Activated CD4-positive, alpha-beta T cell treated with anti-CD3 and anti-CD28 coated beads, Interleukin-2, amount 50 U/mL, for 24 hours (primary cell): Measurements from ENCODE around the gene RGS10.

ENCODE experiments used
- DNase-seq, 2 donors: peaks; one replicate each; pipeline ENCODE4 v3.0.0-alpha.2; 2020; ENCODE audit warnings: low read depth in 1 of 2, low spot score in 1 of 2

RGS10 gene

DNA sequence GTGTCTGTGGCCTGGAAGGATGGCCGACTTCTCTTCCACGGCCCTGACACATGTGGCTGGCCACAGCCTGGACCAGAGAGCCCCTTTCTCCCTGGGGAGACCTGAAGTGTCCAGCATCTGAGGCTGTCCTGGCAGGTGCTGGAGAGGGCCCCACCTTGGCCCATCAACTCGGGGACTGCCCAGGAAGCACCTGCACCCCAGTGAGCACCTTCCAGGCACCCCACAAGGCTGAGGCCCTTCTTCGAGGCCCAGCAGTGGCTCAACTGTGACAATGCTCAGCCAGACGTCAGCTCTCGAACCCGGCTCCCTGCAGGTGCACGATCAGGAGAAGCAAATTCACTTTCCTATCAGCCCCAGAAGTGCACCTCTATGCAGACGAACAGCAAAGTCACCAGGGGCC, 24.3 kb downstream of the RGS10 start:
- DNase-seq, result no peak

DNA sequence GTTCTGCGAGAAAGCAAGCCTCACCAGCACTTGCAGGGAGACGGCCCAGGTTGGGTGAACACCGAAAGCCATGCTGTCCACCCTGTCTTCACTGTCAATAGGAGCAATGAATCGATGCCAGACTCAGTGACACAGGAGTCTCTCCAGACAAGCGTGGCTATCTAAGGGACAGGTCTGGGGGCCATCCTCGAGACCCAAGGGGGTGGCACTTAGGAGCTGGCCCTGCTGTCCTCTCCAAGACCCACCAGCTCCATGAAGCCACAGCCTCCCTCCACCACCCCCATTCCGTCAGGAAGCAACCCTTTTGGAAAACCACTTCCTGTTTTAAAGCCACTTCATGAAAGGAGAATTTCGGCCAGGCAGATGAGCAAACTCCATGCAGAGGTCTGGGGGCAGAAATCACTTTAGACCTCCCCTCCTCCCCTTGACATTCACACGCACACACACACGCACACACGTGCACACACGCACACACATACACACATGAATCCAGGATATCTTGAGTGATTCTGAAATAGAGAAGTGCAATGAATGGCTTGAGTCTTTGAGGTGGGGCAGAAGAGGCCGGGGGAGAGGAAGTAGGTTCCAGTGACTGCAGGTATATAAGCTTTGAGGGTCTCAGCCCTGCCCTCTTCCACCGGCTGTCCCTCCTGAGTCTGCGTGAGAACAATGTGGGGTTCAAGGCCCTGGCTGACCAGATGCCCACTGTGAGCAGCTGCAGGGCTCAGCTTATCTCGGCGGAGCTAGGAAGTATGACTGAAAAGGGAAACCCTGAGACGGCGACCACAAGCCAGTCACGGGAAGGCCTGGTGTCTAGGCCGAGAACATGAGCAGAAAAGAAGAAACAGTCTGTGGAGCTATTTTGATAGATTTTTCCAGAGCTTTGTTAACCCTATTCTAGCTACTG, 25.0 kb downstream of the RGS10 start:
- DNase-seq, result peak in 1 of 2 donors; percentile 58

DNA sequence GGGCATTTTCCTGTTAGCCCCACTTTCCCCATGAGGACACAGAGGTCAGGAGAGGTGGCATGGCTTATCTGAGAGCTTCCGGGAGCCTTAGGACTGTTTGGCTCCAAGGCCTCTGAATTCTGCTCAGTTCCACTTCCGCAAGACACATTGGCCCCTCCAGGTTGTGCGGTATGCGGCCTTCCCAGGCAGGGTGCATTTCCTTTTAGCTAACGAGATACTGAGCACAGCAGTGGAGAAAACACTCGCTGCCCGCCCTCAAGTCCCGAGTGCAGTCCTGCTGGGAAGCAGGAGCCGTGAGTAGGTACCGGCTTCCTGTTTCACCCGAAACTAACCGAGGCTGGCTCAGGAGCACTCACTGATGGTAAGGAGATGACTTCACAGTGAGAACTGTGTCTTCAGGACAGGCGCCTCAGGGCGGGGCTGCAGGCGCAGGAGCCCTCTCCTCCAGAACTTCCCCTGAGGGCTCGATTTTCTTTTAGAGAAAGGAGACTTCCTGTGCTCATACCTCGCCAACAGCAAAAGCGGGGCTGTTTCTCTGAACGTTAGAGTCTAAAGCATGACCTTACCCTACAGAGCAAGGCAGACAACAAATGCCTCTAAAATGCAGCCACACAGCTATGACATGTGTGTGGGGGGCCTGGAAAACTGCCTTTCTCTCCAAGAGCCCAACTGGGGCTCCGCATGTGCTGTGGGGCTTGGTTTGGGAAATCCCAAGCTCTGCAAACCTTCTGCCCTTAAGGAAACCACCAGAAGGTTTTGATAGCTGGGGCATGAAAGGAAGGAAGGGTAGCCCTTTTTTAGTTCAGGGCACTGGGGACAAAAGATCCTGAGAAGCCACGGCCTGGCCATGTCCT, 25.9 kb downstream of the RGS10 start:
- DNase-seq, result peak in 1 of 2 donors; percentile 71

DNA sequence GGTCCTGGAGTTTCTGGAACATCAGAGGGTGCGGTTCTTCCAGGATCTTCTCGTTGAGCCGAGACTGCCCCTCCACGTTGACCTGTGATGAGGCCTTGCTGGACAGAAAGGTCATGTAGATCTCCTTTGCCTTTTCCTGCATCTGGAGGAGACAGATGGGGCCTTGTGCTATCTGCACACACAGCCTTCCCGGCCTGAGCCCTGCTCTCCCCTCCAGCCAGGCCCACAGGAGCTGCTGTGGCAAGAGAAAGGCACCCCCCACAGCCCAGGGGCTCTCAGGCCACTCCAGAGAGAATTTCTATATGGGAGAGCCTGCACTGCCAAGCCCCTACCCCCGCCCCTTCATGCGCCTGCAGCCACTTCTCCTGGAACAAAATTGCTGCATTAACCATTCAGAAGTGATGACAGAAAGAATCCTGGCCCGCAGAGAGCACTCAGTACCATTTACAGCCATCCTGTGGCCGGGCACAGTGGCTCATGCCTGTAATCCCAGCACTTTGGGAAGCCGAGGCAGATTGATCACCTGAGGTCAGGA, 26.9 kb downstream of the RGS10 start:
- DNase-seq, result no peak

DNA sequence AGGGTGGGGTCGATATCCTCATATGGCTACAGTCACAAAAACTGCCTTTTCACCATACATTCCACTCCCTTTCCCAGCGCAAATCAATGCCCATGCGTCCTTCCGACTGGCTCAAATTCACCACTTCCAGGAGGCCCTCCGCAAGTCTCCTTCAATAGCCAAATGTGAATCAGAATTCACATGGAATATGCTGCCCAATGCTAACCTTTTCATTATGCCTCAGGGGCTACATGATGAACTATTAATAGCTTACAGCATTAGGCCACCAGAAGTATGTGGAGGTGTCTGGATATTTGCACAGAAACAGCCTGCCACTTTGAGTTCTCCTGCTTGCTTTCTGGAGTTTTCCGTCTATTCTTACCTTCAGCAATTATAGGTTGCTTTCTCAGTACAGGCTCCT, 27.7 kb downstream of the RGS10 start:
- no peak for DNase-seq

DNA sequence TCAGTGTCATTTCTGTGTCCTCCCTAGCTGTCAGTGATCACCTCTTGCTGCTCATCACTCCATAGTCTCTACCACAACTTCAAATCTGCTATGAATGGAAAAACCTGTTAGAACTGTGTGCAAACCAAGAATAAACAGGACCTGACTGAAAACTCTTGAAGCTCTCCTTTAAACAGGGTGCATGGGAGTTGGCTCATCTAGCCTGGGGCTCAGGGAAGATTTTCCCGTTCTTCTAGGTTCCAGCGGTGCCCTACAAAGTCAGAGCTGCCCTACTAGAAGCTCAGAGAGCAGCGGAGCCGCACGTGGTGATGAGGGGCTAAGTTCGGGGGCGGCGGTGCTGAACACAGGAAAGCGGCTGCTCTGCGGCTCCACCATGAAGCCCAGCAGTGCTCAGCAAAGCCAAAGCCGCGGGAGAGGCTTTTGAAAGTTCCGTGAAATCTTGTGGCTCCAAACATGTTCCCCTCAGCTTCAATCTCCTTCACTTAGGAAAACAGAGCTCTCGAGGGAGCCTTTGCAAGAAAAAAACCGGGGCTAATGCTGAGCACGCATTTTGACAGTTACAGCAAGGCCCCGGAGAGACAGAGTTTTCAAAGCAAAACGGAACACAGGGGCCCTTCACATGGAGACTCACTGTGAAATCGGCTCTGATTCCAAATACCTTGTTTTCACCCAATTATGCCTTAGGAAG, 30.5 kb downstream of the RGS10 start:
- DNase-seq, result no peak

DNA sequence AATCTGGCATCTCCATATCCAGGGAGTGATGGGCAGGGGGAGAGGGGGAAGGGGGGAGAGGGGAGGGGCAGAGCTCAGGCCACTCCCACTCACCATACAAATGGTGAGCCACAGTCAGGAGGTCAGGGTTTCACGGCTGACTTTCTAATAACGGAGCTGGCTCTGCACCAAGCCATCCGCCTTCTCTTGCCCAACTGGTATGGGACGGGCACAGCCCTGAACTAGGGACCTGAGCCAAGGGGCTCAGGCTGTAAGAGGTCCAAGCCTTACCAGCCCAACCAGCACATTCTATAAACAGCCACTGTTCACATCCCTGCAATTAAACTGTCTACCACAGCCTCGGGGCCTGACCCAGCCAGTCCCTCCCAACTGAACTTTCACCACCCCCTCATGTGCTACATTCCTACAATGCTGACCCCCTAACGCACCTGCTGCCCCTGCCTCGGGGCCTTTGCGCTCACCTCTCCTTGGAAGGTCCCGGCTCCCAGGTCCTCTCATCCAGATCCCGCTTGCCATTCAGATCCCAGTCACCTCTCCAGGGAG, 32.5 kb downstream of the RGS10 start:
- no peak for DNase-seq

DNA sequence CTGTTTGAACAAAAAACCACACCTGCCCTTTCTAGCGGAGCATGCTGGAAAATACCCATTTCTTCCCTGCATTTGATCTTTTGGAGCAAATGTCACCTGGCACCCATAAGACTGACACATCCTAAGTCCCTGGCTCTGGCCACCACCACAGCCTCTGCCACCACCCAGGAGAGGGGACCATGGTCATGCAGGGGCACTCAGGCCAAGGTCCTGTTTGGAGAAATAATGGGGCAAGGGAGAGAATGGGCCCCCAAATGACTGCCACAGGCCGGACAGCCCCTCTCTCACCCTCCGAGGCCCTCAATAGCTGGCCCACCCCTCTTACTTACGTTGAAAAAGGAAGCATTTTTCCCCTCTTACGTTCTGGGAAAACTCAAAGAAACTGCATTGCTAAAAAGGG, 35.4 kb downstream of the RGS10 start:
- no peak for DNase-seq

DNA sequence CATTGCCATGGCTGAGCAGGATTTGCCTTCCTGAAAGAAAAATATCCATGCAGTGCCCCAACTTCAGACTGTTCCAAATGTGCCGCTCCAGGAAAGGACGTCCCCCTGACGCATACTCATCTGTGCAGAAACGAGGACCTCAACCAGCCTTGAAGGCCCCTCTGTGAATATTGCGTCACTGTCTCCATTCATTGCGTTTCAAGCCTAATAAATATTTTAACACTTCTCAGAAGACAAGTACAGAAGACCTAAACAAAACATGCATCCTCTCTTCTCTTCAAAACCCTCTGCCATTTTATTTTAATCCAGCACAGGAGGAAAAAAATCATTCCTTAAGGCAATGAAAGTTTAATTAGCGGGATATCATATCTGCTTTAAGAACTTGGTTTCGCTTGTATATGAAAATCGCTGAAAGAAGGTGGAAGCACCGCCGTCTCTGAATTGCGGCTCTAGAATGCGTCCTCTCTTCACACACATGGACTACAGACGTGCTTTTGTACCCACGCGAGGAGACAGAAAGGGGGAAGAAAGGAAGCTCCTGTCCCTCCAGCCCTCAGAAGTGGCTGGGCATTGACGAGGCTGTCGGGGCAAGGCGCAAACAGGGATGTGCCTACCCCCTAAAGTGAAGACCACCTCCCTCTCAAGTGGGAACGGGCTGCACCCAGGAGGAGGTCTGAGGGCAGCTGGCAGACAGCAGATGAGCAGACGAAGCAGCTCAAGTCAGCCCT, 36.8 kb downstream of the RGS10 start:
- DNase-seq, result no peak

DNA sequence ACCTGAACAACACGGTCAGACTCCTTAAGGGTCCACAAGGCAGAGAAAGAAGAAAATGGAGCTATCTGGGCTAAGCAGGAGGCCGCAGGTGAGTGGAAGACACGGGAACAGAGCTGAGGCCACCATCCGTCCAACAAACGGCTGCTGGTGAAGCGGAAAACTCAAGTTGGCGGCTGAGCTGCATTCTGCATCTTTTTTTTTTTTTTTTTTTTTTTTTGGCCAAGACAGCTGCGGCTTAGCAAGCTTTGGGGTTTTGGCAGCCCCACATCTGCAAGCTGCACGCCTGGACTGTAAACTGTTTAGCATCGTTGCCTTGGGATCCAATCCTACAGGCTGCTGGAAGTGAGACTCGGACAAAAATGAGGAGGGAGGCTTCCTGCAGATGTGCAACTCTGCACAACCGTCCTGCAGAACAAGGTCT, 37.4 kb downstream of the RGS10 start:
- DNase-seq, result no peak

DNA sequence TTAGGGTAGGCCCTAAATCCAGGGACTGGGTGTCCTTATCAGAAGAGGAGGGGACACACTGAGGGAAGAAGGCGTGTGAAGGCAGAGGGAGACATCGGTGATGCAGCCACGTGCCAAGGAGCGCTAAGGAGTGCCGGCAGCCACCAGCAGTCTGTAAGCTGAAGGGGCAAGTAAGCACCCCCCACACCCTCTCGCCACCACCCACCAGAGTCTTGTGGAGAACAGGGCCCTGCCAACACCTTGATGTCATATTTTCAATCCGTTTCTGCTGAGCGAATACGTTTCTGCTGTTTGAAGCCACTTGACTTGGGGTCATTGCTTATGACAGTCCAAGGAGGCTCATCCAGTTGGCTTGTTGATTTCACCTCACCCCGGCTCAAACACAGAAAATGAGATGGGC, 37.9 kb downstream of the RGS10 start:
- DNase-seq, result no peak

DNA sequence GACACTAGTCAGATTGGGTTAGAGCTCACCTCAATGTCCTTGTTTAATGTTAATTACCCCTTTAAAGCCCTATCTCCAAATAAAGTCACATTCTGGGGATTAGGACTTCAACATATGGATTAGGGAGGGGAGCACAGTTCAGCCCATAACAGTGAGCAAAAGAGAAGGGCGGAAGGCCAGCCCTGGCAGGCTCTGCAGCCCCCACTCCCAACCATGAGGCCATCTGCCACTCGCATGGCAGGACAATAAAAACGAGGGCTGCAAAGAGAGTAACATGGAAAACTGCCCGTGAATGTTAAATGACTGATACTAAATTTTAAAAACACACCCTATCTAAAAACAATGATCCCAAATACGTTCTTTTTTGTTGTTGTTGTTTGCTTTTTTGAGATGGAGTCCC, 38.7 kb downstream of the RGS10 start:
- no peak for DNase-seq

DNA sequence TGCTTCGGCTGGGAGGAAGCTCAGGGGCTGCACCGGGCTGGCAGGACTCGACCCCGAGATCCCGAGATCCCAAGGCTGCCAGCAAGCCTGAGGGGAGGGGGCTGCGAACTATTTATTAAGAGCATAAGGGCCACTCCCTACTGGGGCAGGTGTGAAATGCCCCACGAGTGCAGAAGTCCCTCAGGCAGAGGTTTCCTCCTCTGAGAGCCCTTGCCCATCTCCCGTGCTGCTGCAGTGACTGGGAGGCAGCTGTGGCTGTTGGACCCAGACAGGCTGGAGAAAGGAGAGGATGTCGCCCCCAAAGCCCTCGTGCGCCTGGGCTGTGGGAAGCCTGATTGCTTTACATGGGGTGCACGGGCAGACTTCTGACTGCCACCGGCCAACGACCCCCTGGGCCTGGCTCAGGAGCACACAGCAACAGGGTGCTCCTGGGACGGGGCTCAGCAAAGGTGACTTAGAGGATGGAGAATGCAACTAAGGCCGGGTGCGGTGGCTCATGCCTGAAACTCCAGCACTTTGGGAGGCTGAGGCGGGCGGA, 39.8 kb downstream of the RGS10 start:
- no peak for DNase-seq

DNA sequence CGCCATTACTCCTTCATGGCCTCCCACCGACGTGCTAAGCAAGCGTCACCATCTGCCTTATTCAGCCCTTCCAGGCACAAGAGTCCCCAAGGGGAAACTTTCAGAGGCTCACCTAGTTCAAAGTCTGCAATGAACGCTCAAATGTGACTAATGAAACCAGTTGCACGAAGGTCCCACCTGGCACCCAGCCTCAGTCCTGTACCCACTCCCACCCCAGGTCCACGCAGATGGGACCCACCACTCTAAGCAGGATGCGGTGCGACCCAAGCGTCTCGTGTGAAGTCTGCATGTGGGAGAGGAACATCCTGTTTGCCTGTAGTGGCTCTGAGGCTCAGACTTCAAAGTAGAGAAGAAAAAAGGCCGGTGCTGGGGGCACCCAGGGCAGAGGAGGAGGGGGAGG, 40.3 kb downstream of the RGS10 start:
- DNase-seq, result peak; percentile 44 to 79

DNA sequence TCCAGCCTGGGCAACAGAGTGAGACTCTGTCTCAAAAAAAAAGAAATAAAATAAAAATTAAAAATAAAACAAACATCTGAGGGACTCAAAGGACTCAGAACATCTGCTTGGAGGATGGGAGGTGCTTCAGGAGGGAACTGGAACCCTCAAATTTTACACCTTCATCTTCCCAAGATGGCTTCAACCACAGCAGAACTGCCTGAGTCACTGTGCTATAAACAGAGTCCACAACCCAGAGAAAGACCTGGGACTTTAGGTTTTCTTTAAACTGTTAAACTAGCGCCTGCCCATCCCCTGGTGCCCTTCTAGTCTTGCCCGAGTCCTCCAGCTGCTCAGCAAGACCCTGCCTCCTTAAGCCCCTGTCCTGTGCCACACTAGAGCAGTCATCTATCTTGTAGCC, 40.8 kb downstream of the RGS10 start:
- DNase-seq, result no peak

DNA sequence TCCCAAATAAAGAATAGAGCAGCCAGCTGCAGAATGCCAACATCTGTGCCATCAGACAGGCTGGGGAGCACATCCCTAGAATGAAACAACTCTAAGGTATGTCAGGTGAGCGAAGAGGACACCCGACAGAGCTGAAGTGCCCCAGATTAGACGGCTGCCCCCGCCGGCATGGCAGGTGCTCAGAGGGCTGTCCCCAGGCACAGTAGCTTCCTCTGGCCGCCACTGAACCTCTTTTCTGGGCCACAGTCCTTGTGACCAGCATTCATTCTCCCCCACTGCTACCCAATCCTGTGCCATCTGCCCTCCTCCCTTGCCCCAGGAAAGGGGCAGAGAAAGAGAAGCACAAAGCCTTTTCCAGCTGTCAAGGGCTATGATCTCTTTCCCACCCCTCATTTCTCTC, 41.7 kb downstream of the RGS10 start:
- DNase-seq, result no peak

DNA sequence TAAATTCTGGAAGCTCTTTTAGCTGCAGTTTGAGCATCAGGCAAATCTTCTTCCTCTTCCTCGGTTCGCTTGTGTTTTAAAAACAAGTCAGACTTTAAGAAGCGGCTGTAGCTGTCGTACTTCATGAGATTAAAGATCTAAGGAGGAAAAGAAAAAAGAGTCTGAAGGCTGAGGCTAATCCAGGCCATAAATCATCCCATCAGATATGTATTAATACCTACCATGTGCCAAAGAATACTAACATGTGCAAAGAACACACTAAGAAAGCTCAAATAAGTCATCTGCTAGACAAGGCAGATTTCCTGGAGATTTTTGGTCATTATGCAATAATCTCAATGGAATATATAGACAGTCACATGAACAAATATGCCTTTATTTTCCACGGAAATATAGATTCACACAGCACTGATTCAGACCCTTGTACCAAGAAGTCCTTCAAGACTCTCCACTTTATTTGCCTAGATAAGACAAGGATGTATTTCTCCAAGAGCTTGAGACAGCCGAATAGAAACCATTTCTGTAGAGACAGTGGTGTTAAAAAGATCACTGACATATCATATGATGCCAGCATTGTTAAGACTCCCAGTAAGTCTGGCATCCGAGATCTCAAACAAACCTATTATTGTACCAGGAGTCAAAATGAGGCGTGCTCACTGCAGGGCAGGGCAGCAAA, 42.3 kb downstream of the RGS10 start:
- no peak for DNase-seq

DNA sequence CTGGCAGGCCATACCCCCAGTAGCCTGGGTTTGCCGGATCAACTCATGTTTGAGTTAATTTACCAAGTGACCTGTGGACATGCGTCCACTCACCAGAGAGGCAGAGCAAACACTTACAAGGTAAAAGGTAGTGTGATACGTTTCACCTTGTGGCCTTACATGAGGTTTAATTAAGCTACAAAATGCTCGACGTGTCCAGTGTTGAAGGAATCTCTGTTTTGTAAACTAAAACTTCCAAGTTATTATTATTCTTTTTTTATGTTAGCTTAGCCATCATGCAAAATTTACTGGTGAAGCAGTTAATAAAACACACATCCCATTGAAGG, 42.9 kb downstream of the RGS10 start:
- no peak for DNase-seq

DNA sequence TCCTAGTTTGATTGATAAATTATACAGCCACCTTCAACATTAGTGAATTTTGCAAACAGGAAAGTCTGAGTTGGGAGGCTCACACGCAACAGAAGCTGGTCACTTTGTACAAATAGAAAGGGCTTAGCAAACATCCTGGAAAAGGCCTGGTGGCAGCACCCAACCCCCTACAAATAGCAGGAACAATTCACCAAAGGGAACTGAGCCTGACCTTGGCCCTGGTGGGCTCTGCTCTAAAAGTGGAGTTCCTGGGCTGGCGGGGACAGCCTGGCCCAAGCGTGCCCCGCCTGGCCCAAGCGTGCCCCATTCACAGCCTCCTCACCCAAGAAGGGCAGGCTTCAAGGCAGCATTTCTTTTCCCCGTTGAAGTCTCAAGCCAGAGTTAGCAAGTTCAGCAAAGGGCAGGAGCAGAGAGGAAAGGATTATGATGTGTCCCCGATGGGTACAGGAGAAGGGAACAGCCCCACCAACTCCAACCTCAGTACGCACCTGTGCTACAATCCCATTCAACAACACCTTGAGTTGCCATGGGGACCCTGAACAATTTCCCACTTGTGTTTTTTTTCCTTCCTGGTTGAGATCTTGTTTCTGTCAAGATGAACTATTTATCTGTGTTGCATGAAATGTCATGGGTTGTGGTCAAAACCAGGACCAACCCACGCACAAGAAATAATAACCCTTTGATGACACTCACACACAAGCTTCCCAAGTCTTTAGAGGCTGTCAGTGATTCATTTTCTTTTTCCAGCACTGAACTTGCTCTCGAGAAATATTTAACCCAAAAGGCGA, 43.4 kb downstream of the RGS10 start:
- peak in 1 of 2 donors; percentile 43 for DNase-seq
